Osteocyte (in vitro differentiated cells): ENCODE results near the gene SPSB1. TPM values are rescaled to one million over a fixed set of nuclear protein-coding genes. Genes with fewer than 3 reads are reported as not detected.

Experiments
- DNase-seq: peaks from one replicate; pipeline ENCODE4 v3.0.0; 2021; ENCODE audit warnings: mixed read lengths; ENCODE audit not compliant: unreplicated experiment; ENCODE audit errors: extremely low spot score
- H3K27ac Mint-ChIP-seq: one replicate; pipeline ENCODE4 v1.8.0; 2021; ENCODE audit warnings: mild to moderate bottlenecking, mixed read lengths; ENCODE audit not compliant: unreplicated experiment
- H3K27me3 Mint-ChIP-seq: one replicate; pipeline ENCODE4 v1.8.0; 2021; ENCODE audit warnings: mixed read lengths; ENCODE audit not compliant: unreplicated experiment
- H3K36me3 Mint-ChIP-seq: one replicate; pipeline ENCODE4 v1.8.0; 2021; ENCODE audit warnings: mixed read lengths; ENCODE audit not compliant: unreplicated experiment
- H3K4me1 Mint-ChIP-seq: one replicate; pipeline ENCODE4 v1.8.0; 2021; ENCODE audit warnings: mixed read lengths; ENCODE audit not compliant: unreplicated experiment
- H3K4me3 Mint-ChIP-seq: one replicate; pipeline ENCODE4 v1.8.0; 2021; ENCODE audit warnings: mild to moderate bottlenecking, moderate library complexity, mixed read lengths; ENCODE audit not compliant: unreplicated experiment
- H3K9me3 Mint-ChIP-seq: one replicate; pipeline ENCODE4 v1.8.0; 2021; ENCODE audit warnings: mixed read lengths; ENCODE audit not compliant: unreplicated experiment
- total RNA-seq: library from RNA; stranded (reverse); gene quantifications from 2 replicates; pipeline ENCODE4 v1.2.1, GENCODE V29; 2021
- TF ChIP-seq, protein P1 (sequence below): fragments of 200-600 bp; sonication (generic); IDR thresholded peaks from 2 replicates; pipeline ENCODE4 v1.5.0; 2021; ENCODE audit warnings: antibody characterized with exemption, mild to moderate bottlenecking, moderate library complexity

SPSB1 gene
- total RNA-seq, 1 donor from 2014 or later = 52.8 TPM

DNA sequence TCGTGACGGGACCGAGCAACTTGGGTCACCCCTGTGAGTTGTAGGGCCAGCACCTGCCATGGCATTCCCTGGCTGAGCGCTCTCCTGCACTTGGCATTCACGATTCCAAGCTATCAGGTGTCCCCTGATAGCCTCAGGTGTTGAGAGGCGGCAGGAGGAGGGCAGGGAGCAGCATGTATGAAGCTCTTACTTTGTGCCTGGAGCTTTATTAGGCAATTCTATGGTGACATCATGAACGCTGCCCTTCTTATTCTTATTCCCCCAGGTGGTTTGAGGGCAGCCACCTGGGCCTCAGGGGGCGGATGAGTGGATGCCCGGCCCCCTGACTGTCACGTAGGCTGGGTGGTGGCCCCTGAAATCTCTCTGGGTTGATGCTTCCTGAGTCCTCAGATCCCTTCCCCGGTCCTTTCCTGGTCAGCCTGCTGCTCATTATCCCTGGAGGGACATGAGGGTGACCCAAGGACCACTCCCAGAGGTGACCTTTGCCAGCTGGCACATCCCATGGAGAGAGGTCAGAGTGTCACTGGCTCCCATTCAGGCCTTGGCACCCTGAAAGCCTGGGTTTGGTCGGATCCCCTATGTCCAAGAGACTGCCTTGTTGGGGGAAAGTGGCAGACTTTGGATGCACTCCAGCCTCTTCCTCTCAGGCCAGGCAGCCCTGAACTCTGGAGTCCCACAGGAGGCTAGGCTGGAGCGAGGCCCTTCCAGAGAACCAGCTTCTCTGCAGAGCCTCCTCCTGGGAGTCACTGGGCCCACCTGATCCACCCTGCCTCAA, 51.9 kb downstream of the SPSB1 start:
- H3K9me3 Mint-ChIP-seq = peaks cover 4% of the 10 kb centered on the region
- no peaks in the 10 kb centered on the region for H3K27me3 Mint-ChIP-seq
- H3K27ac Mint-ChIP-seq = no peak overlapping the region
- TF ChIP-seq, protein P1, sequence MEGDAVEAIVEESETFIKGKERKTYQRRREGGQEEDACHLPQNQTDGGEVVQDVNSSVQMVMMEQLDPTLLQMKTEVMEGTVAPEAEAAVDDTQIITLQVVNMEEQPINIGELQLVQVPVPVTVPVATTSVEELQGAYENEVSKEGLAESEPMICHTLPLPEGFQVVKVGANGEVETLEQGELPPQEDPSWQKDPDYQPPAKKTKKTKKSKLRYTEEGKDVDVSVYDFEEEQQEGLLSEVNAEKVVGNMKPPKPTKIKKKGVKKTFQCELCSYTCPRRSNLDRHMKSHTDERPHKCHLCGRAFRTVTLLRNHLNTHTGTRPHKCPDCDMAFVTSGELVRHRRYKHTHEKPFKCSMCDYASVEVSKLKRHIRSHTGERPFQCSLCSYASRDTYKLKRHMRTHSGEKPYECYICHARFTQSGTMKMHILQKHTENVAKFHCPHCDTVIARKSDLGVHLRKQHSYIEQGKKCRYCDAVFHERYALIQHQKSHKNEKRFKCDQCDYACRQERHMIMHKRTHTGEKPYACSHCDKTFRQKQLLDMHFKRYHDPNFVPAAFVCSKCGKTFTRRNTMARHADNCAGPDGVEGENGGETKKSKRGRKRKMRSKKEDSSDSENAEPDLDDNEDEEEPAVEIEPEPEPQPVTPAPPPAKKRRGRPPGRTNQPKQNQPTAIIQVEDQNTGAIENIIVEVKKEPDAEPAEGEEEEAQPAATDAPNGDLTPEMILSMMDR = no peak
- H3K36me3 Mint-ChIP-seq = peaks cover 12% of the 10 kb centered on the region
- DNase-seq = no peak
- H3K4me3 Mint-ChIP-seq = no peak overlapping the region
- peaks cover 49% of the 10 kb centered on the region for H3K4me1 Mint-ChIP-seq

DNA sequence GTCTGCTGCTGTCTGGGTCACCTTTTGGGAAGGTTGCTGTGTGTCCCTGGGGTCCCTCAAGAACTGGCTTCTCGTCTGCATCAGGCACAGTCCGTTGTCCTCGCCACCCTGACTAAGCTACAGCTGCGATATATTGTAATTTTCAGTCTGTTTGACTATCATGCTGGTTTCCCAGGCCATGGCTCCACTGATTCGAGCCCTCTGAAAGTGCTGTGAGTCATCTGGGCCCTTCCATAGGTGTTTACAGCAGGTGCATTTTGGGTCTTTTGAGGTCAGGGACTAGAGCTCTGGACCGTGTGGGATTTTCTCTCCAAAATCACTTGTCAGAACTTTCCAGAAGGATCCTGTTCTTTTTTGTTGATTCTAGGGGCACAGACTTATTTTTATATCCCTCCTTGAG, 52.8 kb downstream of the SPSB1 start:
- no peak for DNase-seq
- TF ChIP-seq, protein P1 = no peak
- Mint-ChIP-seq H3K27ac (no peak overlapping the region), H3K4me1 (peaks cover 51% of the 10 kb centered on the region), H3K4me3 (no peak overlapping the region), H3K27me3 (no peaks in the 10 kb centered on the region), H3K9me3 (peaks cover 4% of the 10 kb centered on the region), H3K36me3 (peaks cover 12% of the 10 kb centered on the region)

DNA sequence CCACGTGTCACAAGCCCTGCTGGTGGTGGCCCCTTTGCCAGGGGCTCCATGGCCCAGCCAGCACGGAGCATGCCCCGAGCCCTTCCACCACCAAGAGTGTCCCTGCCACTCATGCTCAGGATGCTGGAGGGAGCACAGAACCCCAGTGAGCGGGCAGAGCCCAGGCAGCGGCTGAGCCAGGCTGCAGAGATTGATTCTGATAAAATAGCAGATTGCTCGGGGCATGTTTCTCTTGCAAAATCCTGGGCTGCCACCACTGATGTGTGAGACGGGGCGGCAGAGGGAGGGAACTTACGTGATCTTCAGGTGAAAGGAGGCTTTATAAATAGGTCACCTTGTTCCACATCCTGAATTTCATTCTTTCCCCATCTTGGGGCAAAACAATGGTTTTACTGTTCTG, 53.2 kb downstream of the SPSB1 start:
- no peak for DNase-seq
- H3K27me3 Mint-ChIP-seq = no peaks in the 10 kb centered on the region
- H3K36me3 Mint-ChIP-seq = peaks cover 12% of the 10 kb centered on the region
- peaks cover 4% of the 10 kb centered on the region for H3K9me3 Mint-ChIP-seq
- H3K4me1 Mint-ChIP-seq = peaks cover 51% of the 10 kb centered on the region
- TF ChIP-seq, protein P1 = no peak
- peak overlapping the region; percentile 7 for H3K27ac Mint-ChIP-seq
- H3K4me3 Mint-ChIP-seq = no peak overlapping the region

DNA sequence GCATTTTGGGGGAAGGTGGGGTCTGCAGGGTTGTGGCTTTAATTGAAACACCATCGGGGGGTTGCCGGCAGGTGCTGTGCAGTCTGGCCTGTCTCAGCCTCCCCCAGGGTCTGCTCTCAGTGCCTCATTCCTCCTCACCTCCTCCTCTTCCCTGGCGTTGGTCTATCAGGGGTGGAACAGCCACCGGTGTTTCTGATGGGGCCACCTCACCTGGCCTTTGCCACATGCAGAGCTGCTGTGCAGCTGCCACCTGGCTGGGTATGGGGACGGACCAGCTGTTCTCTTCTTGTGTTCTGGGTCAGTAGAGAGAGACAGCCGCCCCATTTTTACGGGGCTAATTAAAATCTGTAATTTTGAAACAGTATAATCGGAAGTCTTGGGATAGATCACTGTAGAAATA, 53.9 kb downstream of the SPSB1 start:
- no peak for DNase-seq
- peaks cover 12% of the 10 kb centered on the region for H3K36me3 Mint-ChIP-seq
- no peaks in the 10 kb centered on the region for H3K27me3 Mint-ChIP-seq
- TF ChIP-seq, protein P1 = no peak
- no peak overlapping the region for H3K27ac Mint-ChIP-seq
- peaks cover 4% of the 10 kb centered on the region for H3K9me3 Mint-ChIP-seq
- H3K4me1 Mint-ChIP-seq = peaks cover 51% of the 10 kb centered on the region
- no peak overlapping the region for H3K4me3 Mint-ChIP-seq

DNA sequence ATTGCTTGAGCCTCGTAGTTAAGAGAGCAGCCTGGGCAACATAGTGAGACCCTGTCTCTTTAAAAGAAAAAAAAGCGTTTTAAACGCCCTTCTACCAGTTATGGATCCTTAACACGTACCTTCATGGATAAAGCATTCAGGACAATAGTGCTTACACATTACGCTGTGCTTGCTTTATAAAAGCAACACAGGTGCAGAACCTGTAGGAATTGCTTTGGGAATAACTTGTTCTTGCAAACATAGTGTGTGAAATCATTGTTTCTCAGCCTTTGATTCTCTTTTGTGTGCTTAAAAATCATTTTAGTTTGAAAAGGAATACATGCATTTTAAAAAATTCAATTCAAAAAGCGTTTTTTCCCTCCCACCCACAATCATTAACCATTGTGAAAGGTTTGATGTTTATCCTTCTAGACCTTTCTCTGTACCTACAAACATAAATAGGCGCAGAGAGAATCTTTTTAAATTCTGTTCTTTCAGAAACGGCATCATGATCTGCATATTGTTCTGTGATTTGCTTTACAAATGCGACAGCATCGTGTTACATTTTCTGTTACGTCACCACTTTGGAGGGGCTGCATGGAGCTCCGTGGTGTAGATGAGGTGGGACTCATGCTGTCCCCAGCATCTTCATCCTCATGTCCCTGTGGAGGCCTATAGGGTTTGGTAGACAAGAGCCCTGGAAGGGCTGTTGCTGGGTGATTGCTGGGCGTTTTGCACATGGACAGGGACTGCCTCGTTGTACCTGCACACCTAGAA, 54.6 kb downstream of the SPSB1 start:
- Mint-ChIP-seq H3K27ac (no peak overlapping the region), H3K9me3 (peaks cover 4% of the 10 kb centered on the region), H3K4me3 (no peak overlapping the region), H3K36me3 (peaks cover 10% of the 10 kb centered on the region), H3K4me1 (peaks cover 44% of the 10 kb centered on the region), H3K27me3 (no peaks in the 10 kb centered on the region)
- no peak for DNase-seq
- TF ChIP-seq, protein P1 = no peak
